Trophoblast cell (in vitro differentiated cells and primary cell): ENCODE measurements around the gene FRMD5.
"Not testable (repeated sequence)": the region's sequence is repeated elsewhere in the genome, so short reads cannot be mapped to it uniquely, and the experiment has no call there.

Source experiments
- DNase-seq, 2 donors: peaks; one replicate each; pipeline ENCODE4 v3.0.0-alpha.2; 2016
- H2AFZ ChIP-seq: 2 replicates; pipeline ENCODE4 v1.6.1; 2013; ENCODE audit warnings: low read length, moderate library complexity, mild to moderate bottlenecking; ENCODE audit not compliant: insufficient read depth, poor library complexity
- H2AK5ac ChIP-seq: 2 replicates; pipeline ENCODE4 v1.6.1; 2013; ENCODE audit warnings: mild to moderate bottlenecking, low read length
- H2BK120ac ChIP-seq: 2 replicates; pipeline ENCODE4 v1.6.1; 2013; ENCODE audit warnings: low read length, mild to moderate bottlenecking, moderate library complexity; ENCODE audit not compliant: insufficient read depth, poor library complexity
- H2BK12ac ChIP-seq: 2 replicates; pipeline ENCODE4 v1.6.1; 2013; ENCODE audit warnings: mild to moderate bottlenecking, low read length, moderate library complexity
- H2BK5ac ChIP-seq: 2 replicates; pipeline ENCODE4 v1.6.1; 2013; ENCODE audit warnings: low read length, low read depth, moderate library complexity, mild to moderate bottlenecking; ENCODE audit not compliant: poor library complexity
- H3K14ac ChIP-seq: 2 replicates; pipeline ENCODE4 v1.6.1; 2013; ENCODE audit warnings: mild to moderate bottlenecking, low read length
- H3K18ac ChIP-seq: 2 replicates; pipeline ENCODE4 v1.6.1; 2013; ENCODE audit warnings: mild to moderate bottlenecking, low read length
- H3K23ac ChIP-seq: 2 replicates; pipeline ENCODE4 v1.6.1; 2013; ENCODE audit warnings: low read length
- H3K27ac ChIP-seq: 2 replicates; pipeline ENCODE4 v1.5.1; 2013; ENCODE audit warnings: low read depth, mild to moderate bottlenecking, inconsistent platforms, low read length, moderate library complexity
- H3K27me3 ChIP-seq: 2 replicates; pipeline ENCODE4 v1.6.1; 2013; ENCODE audit warnings: inconsistent platforms, mild to moderate bottlenecking, low read length, moderate library complexity; ENCODE audit not compliant: insufficient read depth
- H3K36me3 ChIP-seq, 2 experiments: 1 replicate in 1 of 2; 2 replicates in 1 of 2; pipeline ENCODE4 v1.6.1; 2013; ENCODE audit warnings: low read length in 2 of 2, mild to moderate bottlenecking in 2 of 2, moderate library complexity in 1 of 2; ENCODE audit not compliant: insufficient read depth in 2 of 2, control insufficient read depth in 1 of 2
- H3K4ac ChIP-seq: 2 replicates; pipeline ENCODE4 v1.6.1; 2013; ENCODE audit warnings: low read depth, mild to moderate bottlenecking, low read length, moderate library complexity
- H3K4me1 ChIP-seq, 2 experiments: 1 replicate in 1 of 2; 2 replicates in 1 of 2; pipeline ENCODE4 v1.6.1; 2013; ENCODE audit warnings: low read length in 2 of 2, mild to moderate bottlenecking in 2 of 2, moderate library complexity in 1 of 2; ENCODE audit not compliant: insufficient read depth in 2 of 2, control insufficient read depth in 1 of 2
- H3K4me2 ChIP-seq: 2 replicates; pipeline ENCODE4 v1.6.1; 2013; ENCODE audit warnings: inconsistent platforms, mild to moderate bottlenecking, low read length, moderate library complexity
- H3K4me3 ChIP-seq: 2 replicates; pipeline ENCODE4 v1.5.1; 2013; ENCODE audit warnings: mild to moderate bottlenecking, low read depth, low read length, inconsistent platforms
- H3K79me1 ChIP-seq: one replicate; pipeline ENCODE4 v1.6.1; 2013; ENCODE audit warnings: low read length
- H3K79me2 ChIP-seq: 2 replicates; pipeline ENCODE4 v1.6.1; 2013; ENCODE audit warnings: low read length, mild to moderate bottlenecking; ENCODE audit not compliant: control insufficient read depth, insufficient read depth, poor library complexity
- H3K9ac ChIP-seq: 2 replicates; pipeline ENCODE4 v1.6.1; 2013; ENCODE audit warnings: mild to moderate bottlenecking, low read length
- H3K9me3 ChIP-seq: 2 replicates; pipeline ENCODE4 v1.6.1; 2013; ENCODE audit warnings: low read depth, mild to moderate bottlenecking, control low read depth, inconsistent platforms, low read length; ENCODE audit not compliant: insufficient read depth
- H4K12ac ChIP-seq: 2 replicates; pipeline ENCODE4 v1.6.1; 2013; ENCODE audit warnings: low read depth, mild to moderate bottlenecking, low read length, moderate library complexity
- H4K8ac ChIP-seq: 2 replicates; pipeline ENCODE4 v1.6.1; 2013; ENCODE audit warnings: low read depth, mild to moderate bottlenecking, low read length, moderate library complexity
- H4K91ac ChIP-seq: one replicate; pipeline ENCODE4 v1.6.1; 2013; ENCODE audit warnings: low read depth, mild to moderate bottlenecking, low read length, moderate library complexity
- WGBS: extraction: QIAGEN DNeasy Blood & Tissue Kit; methylation state at CpG from one replicate; pipeline ENCODE4 v1.1.7; 2013; ENCODE audit warnings: missing lambda C conversion rate; ENCODE audit not compliant: insufficient read length, insufficient coverage; ENCODE audit errors: extremely low coverage; 5-methylcytosine and 5-hydroxymethylcytosine counted together

FRMD5 gene

DNA sequence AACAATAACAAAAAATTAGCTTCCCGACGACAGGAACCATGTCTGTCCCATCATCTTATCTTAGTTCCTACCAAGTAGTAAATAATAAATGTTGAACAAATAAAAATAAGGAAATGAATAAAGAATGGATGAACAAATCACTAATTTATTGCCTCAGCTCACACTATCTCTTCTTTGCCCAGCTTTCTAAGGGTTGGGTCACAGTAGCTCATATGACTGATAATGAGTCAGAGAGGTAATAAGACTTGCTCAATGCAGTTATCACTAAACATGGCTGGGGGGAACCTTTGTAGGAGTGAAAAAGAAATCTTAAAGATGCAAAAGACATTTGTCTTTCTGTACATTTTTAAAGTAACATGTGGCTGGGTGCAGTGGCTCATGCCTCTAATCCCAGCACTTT, 186.0 kb downstream of the FRMD5 start:
- H2AK5ac ChIP-seq, result no peak overlapping the region
- no peak overlapping the region for H3K4ac ChIP-seq
- no peak overlapping the region for H4K12ac ChIP-seq
- H2AFZ ChIP-seq, result no peak overlapping the region
- no peak overlapping the region for H3K27ac ChIP-seq
- DNase-seq, result peak; percentile 14 to 73
- WGBS, result no CpG with 5 or more reads among the region's 2 CpGs
- H2BK12ac ChIP-seq, result no peak overlapping the region
- no peak overlapping the region for H3K4me3 ChIP-seq
- no peak overlapping the region for H3K23ac ChIP-seq
- no peak overlapping the region for H4K91ac ChIP-seq
- H3K14ac ChIP-seq, result no peak overlapping the region
- no peaks in the 10 kb centered on the region for H3K79me2 ChIP-seq
- H4K8ac ChIP-seq, result no peak overlapping the region
- no peak overlapping the region for H3K4me2 ChIP-seq
- no peaks in the 10 kb centered on the region for H3K79me1 ChIP-seq
- H2BK5ac ChIP-seq, result no peak overlapping the region
- no peaks in the 10 kb centered on the region for H3K4me1 ChIP-seq
- H3K9ac ChIP-seq, result no peak overlapping the region
- H3K27me3 ChIP-seq, result no peaks in the 10 kb centered on the region
- H3K36me3 ChIP-seq, result no peaks in the 10 kb centered on the region
- no peaks in the 10 kb centered on the region for H3K9me3 ChIP-seq
- H3K18ac ChIP-seq, result no peak overlapping the region
- no peak overlapping the region for H2BK120ac ChIP-seq

DNA sequence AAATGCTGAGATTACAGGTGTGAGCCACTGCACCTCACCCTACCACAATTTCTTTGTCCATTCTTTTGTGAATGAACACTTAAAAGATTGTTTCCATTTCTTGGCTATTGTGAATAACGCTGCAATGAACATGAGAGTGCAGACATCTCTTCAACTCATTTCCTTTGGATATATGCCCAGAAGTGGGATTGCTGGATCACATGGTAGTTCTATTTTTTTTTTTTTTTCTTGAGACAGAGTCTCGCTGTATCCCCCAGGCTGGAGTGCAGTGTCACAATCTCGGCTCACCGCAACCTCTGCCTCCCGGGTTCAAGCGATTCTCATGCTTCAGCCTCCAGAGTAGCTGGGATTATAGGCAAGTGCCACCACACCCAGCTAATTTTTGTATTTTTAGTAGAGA, 194.8 kb downstream of the FRMD5 start:
- not testable (repeated sequence) for H3K79me2 ChIP-seq, H3K4ac ChIP-seq, H2BK12ac ChIP-seq, H3K4me1 ChIP-seq, H4K8ac ChIP-seq, H3K18ac ChIP-seq, H2AK5ac ChIP-seq, DNase-seq, H3K9me3 ChIP-seq, H2BK5ac ChIP-seq, H3K79me1 ChIP-seq, H3K14ac ChIP-seq, H3K9ac ChIP-seq, H3K4me2 ChIP-seq, H3K27ac ChIP-seq, H4K91ac ChIP-seq, H2AFZ ChIP-seq, H3K36me3 ChIP-seq, H2BK120ac ChIP-seq, H3K4me3 ChIP-seq, H3K27me3 ChIP-seq, H4K12ac ChIP-seq, H3K23ac ChIP-seq
- WGBS, result no CpG with 5 or more reads among the region's 6 CpGs

DNA sequence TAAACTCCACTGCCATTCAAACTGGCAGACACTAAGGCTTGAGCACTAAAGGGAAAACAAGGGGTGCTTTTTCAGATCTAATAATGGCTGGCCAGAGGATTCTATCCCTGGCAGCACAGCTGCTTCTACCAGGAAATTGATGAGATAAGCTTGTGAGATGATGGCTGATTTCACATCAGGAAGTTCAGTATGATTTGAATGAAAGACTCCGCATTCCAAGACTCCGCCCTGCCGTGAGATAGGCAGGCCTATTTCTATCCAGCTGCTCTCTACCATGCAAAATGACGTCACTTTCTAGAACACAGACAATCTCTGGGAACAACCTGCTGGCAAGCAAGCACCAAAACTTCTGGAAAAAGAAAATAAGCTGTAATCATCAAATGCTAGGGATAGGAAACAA, 196.5 kb downstream of the FRMD5 start:
- Histone ChIP-seq H4K8ac (no peak overlapping the region), H2BK12ac (no peak overlapping the region), H3K9me3 (no peaks in the 10 kb centered on the region), H2AFZ (no peak overlapping the region), H4K12ac (no peak overlapping the region), H3K27ac (no peak overlapping the region), H3K79me2 (no peaks in the 10 kb centered on the region), H3K9ac (no peak overlapping the region), H3K27me3 (no peaks in the 10 kb centered on the region), H3K36me3 (no peaks in the 10 kb centered on the region), H3K79me1 (no peaks in the 10 kb centered on the region), H3K18ac (no peak overlapping the region), H3K4me3 (no peak overlapping the region), H2BK5ac (no peak overlapping the region), H3K14ac (no peak overlapping the region), H3K4me1 (peaks cover 2% of the 10 kb centered on the region in 2 experiments), H2BK120ac (no peak overlapping the region), H3K23ac (no peak overlapping the region), H3K4ac (no peak overlapping the region), H2AK5ac (no peak overlapping the region), H4K91ac (no peak overlapping the region), H3K4me2 (no peak overlapping the region)
- no CpG with 5 or more reads among the region's 4 CpGs for WGBS
- peak; percentile 33 to 76 for DNase-seq

DNA sequence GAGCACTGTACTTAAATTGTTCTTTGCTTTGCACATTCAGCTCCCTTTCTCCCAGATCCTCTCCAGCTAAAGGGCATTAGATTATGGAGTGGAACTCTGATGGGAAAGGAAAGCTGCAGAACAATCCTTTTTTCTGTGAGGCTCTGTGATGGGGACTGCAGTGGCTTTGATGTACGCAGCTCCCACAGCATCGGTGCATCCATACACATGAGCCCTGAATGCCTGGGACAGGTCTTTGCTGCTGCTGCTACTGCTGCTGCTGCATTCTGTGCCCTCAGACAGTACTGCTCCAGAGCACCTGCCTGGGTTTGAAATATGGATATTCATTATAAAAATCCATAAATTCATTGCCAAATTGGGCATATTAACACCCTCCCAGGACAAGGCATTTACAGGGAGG, 203.9 kb downstream of the FRMD5 start:
- no peak overlapping the region for H3K4ac ChIP-seq
- no peak overlapping the region for H2BK5ac ChIP-seq
- WGBS, result no CpG with 5 or more reads among the region's 2 CpGs
- no peak overlapping the region for H2BK12ac ChIP-seq
- no peaks in the 10 kb centered on the region for H3K79me2 ChIP-seq
- DNase-seq, result no peak
- no peak overlapping the region for H3K18ac ChIP-seq
- no peaks in the 10 kb centered on the region for H3K79me1 ChIP-seq
- no peak overlapping the region for H2BK120ac ChIP-seq
- H3K4me2 ChIP-seq, result no peak overlapping the region
- H3K14ac ChIP-seq, result no peak overlapping the region
- H2AFZ ChIP-seq, result no peak overlapping the region
- H3K36me3 ChIP-seq, result no peaks in the 10 kb centered on the region
- no peak overlapping the region for H2AK5ac ChIP-seq
- H3K9ac ChIP-seq, result no peak overlapping the region
- peaks cover 6% of the 10 kb centered on the region for H3K9me3 ChIP-seq
- H3K4me3 ChIP-seq, result no peak overlapping the region
- H4K12ac ChIP-seq, result no peak overlapping the region
- H3K27me3 ChIP-seq, result no peaks in the 10 kb centered on the region
- H4K91ac ChIP-seq, result no peak overlapping the region
- no peak overlapping the region for H4K8ac ChIP-seq
- H3K23ac ChIP-seq, result no peak overlapping the region
- no peak overlapping the region for H3K27ac ChIP-seq
- no peaks in the 10 kb centered on the region for H3K4me1 ChIP-seq
